GM12878 (cell line): ENCODE results near the gene ITGA7. TPM values are rescaled to one million over a fixed set of nuclear protein-coding genes. Genes with fewer than 3 reads are reported as not detected.

Experiments
- ATAC-seq: fragments of 200-7000 bp; cut with Tn5 transposase; 3 replicates; pipeline ENCODE4 v1.9.1; 2020; ENCODE audit warnings: mild to moderate bottlenecking, moderate library complexity
- BruUV-seq: library from RNA; stranded (reverse); fragments of 400-500 nt; replicated peaks from 2 replicates; lab custom pipeline; 2021; lab: Mats Ljungman, UMichigan
- CTCF ChIA-PET: fragments of 300-600 bp; sonication (Branson Sonifier 250); formaldehyde crosslinking; extraction: SDS; loops from one replicate; lab custom pipeline; 2021; ENCODE audit warnings: inconsistent platforms; lab: Yijun Ruan, JAX
- POLR2A ChIA-PET: fragments of 350-600 bp; formaldehyde crosslinking; extraction: SDS; loops from one replicate; lab custom pipeline; 2021; ENCODE audit warnings: inconsistent platforms; lab: Charles Lee
- RAD21 ChIA-PET: fragments of 300-600 bp; sonication (Branson Sonifier 250); formaldehyde crosslinking; loops from one replicate; lab custom pipeline; 2023; ENCODE audit warnings: antibody characterized with exemption; ENCODE audit not compliant: unreplicated experiment; lab: Charles Lee
- SMC1A ChIA-PET: fragments of 300-600 bp; sonication (Branson Sonifier 250); formaldehyde crosslinking; loops from one replicate; lab custom pipeline; 2023; ENCODE audit not compliant: unreplicated experiment, uncharacterized antibody; lab: Charles Lee
- DNase-seq: peaks from one replicate; pipeline ENCODE4 v3.0.0-alpha.2; 2011; ENCODE audit warnings: low read depth, low spot score
- FAIRE-seq: peaks from 3 replicates; lab custom pipeline; 2011; peaks lifted over from hg19 to GRCh38; lab: Jason Lieb, UNC
- H2AFZ ChIP-seq: 2 replicates; pipeline ENCODE4 v1.6.0; 2011; ENCODE audit warnings: low read depth, low read length, control low read depth; ENCODE audit not compliant: control insufficient read depth
- H3K27ac ChIP-seq: 2 replicates; pipeline ENCODE4 v1.5.1; 2011; ENCODE audit warnings: control low read depth; ENCODE audit not compliant: control insufficient read depth, insufficient read depth
- H3K27me3 ChIP-seq, 2 experiments: replicated peaks in 1 of 2; 2 replicates each; pipeline versions ENCODE4 v1.6.0 to v1.6.1; 2011; ENCODE audit warnings: low read length in 1 of 2; ENCODE audit not compliant: control insufficient read depth in 2 of 2, insufficient read depth in 2 of 2
- H3K36me3 ChIP-seq, 2 experiments: 2 replicates each; pipeline ENCODE4 v1.5.1; 2011; ENCODE audit warnings: low read length in 1 of 2; ENCODE audit not compliant: control insufficient read depth in 2 of 2, insufficient read depth in 2 of 2
- H3K4me1 ChIP-seq: 2 replicates; pipeline ENCODE4 v1.6.1; 2011; ENCODE audit warnings: mild to moderate bottlenecking, low read length, moderate library complexity, mixed read lengths; ENCODE audit not compliant: control insufficient read depth, insufficient read depth
- H3K4me2 ChIP-seq: 2 replicates; pipeline ENCODE4 v1.6.0; 2011; ENCODE audit warnings: control low read depth; ENCODE audit not compliant: control insufficient read depth, insufficient read depth
- H3K4me3 ChIP-seq: fragments of 200-600 bp; sonication (generic); 2 replicates; pipeline ENCODE4 v1.5.1; 2016
- H3K79me2 ChIP-seq: 2 replicates; pipeline ENCODE4 v1.6.0; 2011; ENCODE audit warnings: low read length; ENCODE audit not compliant: control insufficient read depth, insufficient read depth
- H3K9ac ChIP-seq: 2 replicates; pipeline ENCODE4 v1.8.0; 2011; ENCODE audit warnings: low read length, control low read depth, mixed read lengths; ENCODE audit not compliant: control insufficient read depth, insufficient read depth
- H3K9me3 ChIP-seq: replicated peaks from 3 replicates; pipeline ENCODE4 v1.5.1; 2011; ENCODE audit warnings: mild to moderate bottlenecking, low read length; ENCODE audit not compliant: control insufficient read depth, insufficient read depth
- H4K20me1 ChIP-seq: 2 replicates; pipeline ENCODE4 v1.6.0; 2011; ENCODE audit not compliant: control insufficient read depth, insufficient read depth
- CBX3 ChIP-seq: fragments of 200-600 bp; sonication (generic); IDR thresholded peaks from 2 replicates; pipeline ENCODE4 v1.6.1; 2016; ENCODE audit warnings: low read depth, borderline replicate concordance
- CREM ChIP-seq: IDR thresholded peaks from 2 replicates; pipeline ENCODE4 v1.6.1; 2014; ENCODE audit warnings: antibody characterized with exemption, low read depth
- ELK1 ChIP-seq: IDR thresholded peaks from 2 replicates; pipeline ENCODE4 v1.6.1; 2012; ENCODE audit warnings: low read depth, low read length, improper control_type of control experiment
- IRF4 ChIP-seq: IDR thresholded peaks from 2 replicates; pipeline ENCODE4 v1.6.1; 2011; ENCODE audit warnings: low read depth, low read length
- MYB ChIP-seq: fragments of 150-350 bp; IDR thresholded peaks from 2 replicates; pipeline ENCODE4 v1.6.1; 2014; ENCODE audit warnings: mild to moderate bottlenecking, low read depth, low read length, borderline replicate concordance
- MYC ChIP-seq: IDR thresholded peaks from 2 replicates; pipeline ENCODE4 v1.6.1; 2011; ENCODE audit warnings: mild to moderate bottlenecking, low read length, moderate library complexity, inconsistent platforms; ENCODE audit not compliant: insufficient read depth, insufficient replicate concordance, insufficient read length, severe bottlenecking
- NFIC ChIP-seq: IDR thresholded peaks from 2 replicates; pipeline ENCODE4 v1.6.1; 2012; ENCODE audit warnings: low read depth, mild to moderate bottlenecking, inconsistent platforms, low read length, moderate library complexity
- NRF1 ChIP-seq: conservative IDR thresholded peaks from 2 replicates; pipeline ENCODE4 v1.6.1; 2011; ENCODE audit warnings: mild to moderate bottlenecking, low read depth, low read length, improper control_type of control experiment
- REST ChIP-seq: IDR thresholded peaks from 2 replicates; pipeline ENCODE4 v1.6.1; 2012; ENCODE audit warnings: mild to moderate bottlenecking, low read depth, low read length
- RFX5 ChIP-seq: IDR thresholded peaks from 2 replicates; pipeline ENCODE4 v1.6.1; 2011; ENCODE audit warnings: low read depth, low read length, improper control_type of control experiment
- SP1 ChIP-seq: IDR thresholded peaks from one replicate; pipeline ENCODE4 v1.6.1; 2011; ENCODE audit warnings: low read depth, low read length
- TBL1XR1 ChIP-seq: IDR thresholded peaks from 2 replicates; pipeline ENCODE4 v1.6.1; 2012; ENCODE audit warnings: low read depth, low read length, improper control_type of control experiment
- ZBTB33 ChIP-seq: fragments of 450-650 bp; IDR thresholded peaks from 2 replicates; pipeline ENCODE4 v1.6.1; 2017; ENCODE audit warnings: mild to moderate bottlenecking
- WGBS: methylation state at CpG from one replicate; pipeline ENCODE4 v1.1.6; 2016; ENCODE audit warnings: low lambda C conversion rate; ENCODE audit not compliant: insufficient replicate concordance, insufficient coverage; ENCODE audit errors: missing lambda C conversion rate; 5-methylcytosine and 5-hydroxymethylcytosine counted together
- in situ Hi-C: fragments of 300-500 bp; cut with MboI; formaldehyde crosslinking; loops from 9 replicates; pipeline ENCODE4 v1.14.3; 2018; ENCODE audit warnings: mixed read lengths
- intact Hi-C: fragments of 100-400 bp; cut with micrococcal nuclease; formaldehyde crosslinking; loops from one replicate; pipeline ENCODE4 v1.14.2; 2022; ENCODE audit not compliant: unreplicated experiment
- polyA plus RNA-seq, 11 experiments: library from polyadenylated mRNA; depleted of rRNA in 4 of 11; unstranded in 6 of 11; stranded (reverse) in 5 of 11; fragments of >200 nt; fragmentation: Nextera tagmentation in 4 of 11; fragmentation: Illumina TruSeq in 1 of 11; extraction: Ambion mirVana in 4 of 11; extraction: Trizol in 1 of 11; gene quantifications; 1 replicate in 1 of 11; 2 replicates in 10 of 11; pipeline versions ENCODE4 v1.2.1 to v1.2.3, GENCODE V29; 2011 to 2016; ENCODE audit warnings: inconsistent platforms in 2 of 11, missing spikeins in 2 of 11, low read depth in 1 of 11
- total RNA-seq, 4 experiments: library from RNA; depleted of rRNA in 3 of 4; stranded (reverse); fragments of >200 nt in 3 of 4; fragmentation: Illumina TruSeq in 1 of 4; extraction: Trizol in 1 of 4; gene quantifications; 2 replicates each; pipeline versions ENCODE4 v1.2.1 to v1.2.3, GENCODE V29; 2013 to 2021

The ITGA7 gene
- total and polyA plus RNA-seq, 10 of the 15 experiments (the other 5 are each of a cell fraction or from before 2014, with no cell fraction given) = 0.18 to 5.1 (median 1.5) TPM

GRCh38 chr12:55706568-55707218 lies 1.0 kb downstream of the ITGA7 start:
- TF ChIP-seq MYB (no peak), NRF1 (no peak), CBX3 (no peak), SP1 (no peak), ELK1 (no peak), REST (no peak), MYC (no peak), RFX5 (no peak), NFIC (no peak), TBL1XR1 (no peak), CREM (no peak), IRF4 (no peak), ZBTB33 (no peak)
- TF ChIP-seq, all 136 proteins: peak for 0
- ChIA-PET RAD21 (interaction anchor here (1.4 to 1.5 kb wide), 2 partner anchors 31 to 33 kb away, joined by 3 to 6 read pairs; no protein-coding TSS in a partner anchor), SMC1A (interaction anchor here (1.4 to 2.5 kb wide), 3 partner anchors 25 to 227 kb away, joined by 3 to 9 read pairs (median 3); a partner anchor contains a TSS), CTCF (interaction anchor here (0.8 to 2.7 kb wide), 14 partner anchors 9 to 219 kb away, joined by 3 to 13 read pairs (median 4); partner anchors contain the start of genes BLOC1S1 and RDH5), POLR2A (no interaction called here)
- Histone ChIP-seq H3K79me2 (no peaks in the 10 kb centered on the region), H2AFZ (no peak overlapping the region), H3K9ac (no peak overlapping the region), H4K20me1 (no peaks in the 10 kb centered on the region), H3K4me3 (no peak overlapping the region), H3K4me2 (no peak overlapping the region), H3K27ac (no peak overlapping the region), H3K27me3 (peaks cover 0 to 5% of the 10 kb centered on the region in 2 experiments; a peak in 2 of 4 replicates), H3K36me3 (no peaks in the 10 kb centered on the region), H3K9me3 (no peaks in the 10 kb centered on the region), H3K4me1 (peaks cover 6% of the 10 kb centered on the region; the same call in 1 of the 2 replicates)
- 50% methylated on average over 2 of the region's 2 CpGs for WGBS
- intact Hi-C loops (no loop called here), in situ Hi-C loops (no loop called here)
- no TSS peak for BruUV-seq
- ATAC-seq (no peak), DNase-seq (no peak), FAIRE-seq (no peak)
